HG03175 (cell line): Measurements from ENCODE around the gene TM4SF4.

Experiments
- ATAC-seq: cut with Tn5 transposase; IDR thresholded peaks from one replicate; pipeline ENCODE4 v1.9.1; 2021; ENCODE audit warnings: mild to moderate bottlenecking, moderate library complexity; ENCODE audit not compliant: unreplicated experiment

The TM4SF4 gene

DNA sequence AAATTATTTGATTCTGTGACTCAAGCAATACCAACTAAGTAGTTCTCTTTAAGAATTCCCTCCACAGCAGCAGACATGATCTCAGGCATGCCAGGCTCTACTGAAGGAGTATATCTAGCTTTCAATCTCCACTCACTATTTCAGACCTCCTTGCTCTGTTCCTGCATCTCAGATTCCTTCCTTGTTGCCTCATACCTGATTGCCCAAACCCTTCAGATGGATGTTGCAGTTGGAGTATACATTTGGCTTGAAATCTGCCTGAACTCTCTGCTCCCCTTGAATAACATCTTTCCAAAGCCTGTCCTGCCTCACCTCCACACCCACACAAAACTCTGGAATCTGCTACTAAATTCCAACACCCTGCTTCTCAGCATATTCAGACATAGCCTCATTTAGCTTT lies 19.8 kb upstream of the TM4SF4 start:
- ATAC-seq, result no peak

DNA sequence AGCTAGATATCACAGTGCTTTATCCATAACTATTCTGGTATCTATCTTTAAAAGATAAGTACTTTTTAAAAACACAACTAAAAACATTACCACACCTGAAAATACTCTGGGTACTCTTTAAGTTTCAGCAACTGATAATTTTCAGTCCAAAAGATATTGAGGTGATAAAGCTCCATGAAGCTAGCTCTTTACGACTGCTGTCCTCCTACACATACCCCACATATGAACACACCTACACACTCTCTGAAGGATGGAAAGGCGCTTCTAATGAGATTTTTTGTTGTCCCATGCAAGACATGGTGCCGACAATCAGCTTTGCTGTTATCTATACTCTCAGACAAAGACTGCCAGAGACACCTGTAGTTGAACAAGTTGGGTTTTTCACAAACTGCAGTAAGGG lies 19.1 kb upstream of the TM4SF4 start:
- ATAC-seq, result no peak

DNA sequence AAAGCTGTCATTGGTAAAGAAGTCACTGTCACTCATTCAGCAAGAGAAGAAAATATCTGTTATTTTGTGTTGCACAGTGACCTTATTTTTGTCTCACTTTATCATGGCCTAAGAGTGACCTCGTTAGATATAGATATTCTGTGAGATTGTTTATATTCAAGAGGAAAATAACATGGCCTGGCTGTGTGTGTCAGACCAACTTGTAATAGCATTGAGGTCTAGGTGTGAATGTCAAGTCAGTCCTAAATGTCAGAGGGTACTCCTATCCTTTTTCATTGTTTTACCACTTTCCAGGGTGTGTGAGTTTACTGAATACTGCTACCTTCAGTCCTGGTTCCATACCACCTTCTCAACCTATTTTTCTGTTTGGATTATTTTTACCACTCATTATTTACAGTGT lies 18.5 kb upstream of the TM4SF4 start:
- no peak for ATAC-seq

DNA sequence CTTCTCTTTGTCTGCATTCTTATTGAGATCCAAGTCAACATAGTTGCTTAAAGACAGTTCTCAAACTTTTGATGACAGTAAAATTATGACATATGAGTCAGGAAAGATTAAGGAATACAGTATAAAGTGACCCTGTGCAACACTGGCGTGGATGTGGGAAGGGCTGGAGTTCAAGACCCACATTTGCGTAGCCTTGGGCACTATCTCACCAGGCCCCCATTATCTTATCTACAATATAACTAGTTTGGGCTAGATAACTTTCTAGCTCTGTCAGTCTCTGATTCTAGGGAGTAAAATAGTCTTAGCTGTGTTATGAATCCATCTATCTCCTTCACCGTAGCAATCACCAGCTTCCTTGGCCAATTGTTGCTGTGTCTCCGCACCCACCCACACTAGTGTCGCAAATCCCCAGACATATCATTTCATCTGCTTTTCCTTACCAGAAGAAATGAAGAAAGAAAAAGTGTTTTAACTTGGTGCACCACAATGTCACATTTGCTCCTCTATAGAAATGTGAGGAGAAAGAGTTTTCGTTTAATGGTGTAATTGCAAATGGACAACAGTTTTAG lies 14.9 kb upstream of the TM4SF4 start:
- no peak for ATAC-seq

DNA sequence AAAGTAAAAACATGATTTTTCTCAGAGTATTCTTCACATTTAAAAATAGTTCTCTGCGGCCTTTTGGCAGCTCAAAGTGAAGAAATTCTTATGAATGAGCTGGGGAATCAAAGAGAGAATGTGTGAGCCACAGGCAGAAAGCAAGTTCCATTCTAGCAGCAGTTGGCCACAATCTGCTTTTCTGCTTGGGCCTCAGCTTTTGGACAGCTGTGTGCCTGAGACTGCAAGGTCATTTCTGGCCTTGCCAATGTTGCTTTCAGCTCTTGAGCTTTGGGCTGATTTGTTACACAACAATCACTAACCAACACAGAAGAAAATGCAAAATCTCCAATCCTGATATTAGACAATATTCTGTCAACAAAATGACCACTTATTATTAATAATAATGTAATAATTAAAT lies 14.4 kb upstream of the TM4SF4 start:
- no peak for ATAC-seq

DNA sequence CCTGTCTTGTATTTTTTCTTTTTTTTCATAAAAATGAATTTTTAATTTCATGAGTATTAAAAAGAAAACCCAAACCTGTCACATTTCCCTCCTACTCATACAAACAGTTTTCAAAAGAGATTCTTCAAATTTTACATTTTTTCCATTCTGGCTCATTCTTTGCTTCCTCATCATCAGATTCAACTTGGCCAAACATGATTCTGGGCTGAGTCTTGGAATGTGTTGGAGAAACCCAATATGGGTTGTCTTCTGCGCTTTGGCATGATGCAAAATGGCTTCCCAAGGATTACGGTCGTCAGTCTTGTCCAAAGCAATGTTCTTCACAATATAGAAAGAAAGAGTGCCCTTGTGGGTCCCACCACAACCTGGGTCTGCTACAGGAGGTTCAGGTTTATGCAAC lies 12.4 kb upstream of the TM4SF4 start:
- ATAC-seq, result no peak

DNA sequence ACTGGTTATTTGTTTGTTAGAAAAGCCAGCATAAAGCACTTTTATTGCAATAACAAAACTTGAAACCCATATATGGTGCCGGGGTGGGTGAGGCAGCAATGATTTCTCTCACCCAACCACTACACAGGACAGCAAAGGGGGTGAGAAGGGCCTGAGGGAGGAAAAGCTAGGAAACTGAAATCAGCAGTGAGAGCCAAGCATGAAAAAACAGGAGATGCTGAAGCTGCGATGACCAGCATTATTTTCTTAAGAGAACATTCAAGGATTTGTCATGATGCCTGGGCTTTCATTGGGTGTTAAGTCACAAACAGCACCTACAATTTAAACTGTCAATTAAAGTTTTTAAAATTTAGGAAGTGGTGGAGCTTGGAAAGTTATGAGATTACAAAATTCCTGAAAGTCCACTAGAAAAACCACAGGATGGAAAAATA lies 11.9 kb upstream of the TM4SF4 start:
- no peak for ATAC-seq

DNA sequence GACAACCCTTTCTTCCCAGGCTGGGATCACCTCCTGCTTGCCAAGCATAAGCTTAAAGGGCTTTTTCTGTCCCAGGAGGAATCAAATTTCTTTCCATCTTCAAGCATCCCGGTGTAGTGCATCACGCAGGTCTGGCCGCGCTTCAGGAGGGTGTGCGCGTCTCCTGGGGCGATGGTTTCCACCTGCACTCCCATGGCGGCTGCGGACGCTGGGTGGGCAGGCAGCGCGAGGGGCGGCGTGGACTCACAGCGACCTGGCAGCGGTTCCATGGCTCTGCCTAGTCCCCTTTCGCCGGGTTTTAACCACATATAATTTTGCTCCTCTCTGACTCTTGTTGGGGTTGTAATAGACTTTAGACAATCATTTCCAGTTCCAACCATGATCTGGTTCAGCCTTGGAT lies 10.6 kb upstream of the TM4SF4 start:
- no peak for ATAC-seq

DNA sequence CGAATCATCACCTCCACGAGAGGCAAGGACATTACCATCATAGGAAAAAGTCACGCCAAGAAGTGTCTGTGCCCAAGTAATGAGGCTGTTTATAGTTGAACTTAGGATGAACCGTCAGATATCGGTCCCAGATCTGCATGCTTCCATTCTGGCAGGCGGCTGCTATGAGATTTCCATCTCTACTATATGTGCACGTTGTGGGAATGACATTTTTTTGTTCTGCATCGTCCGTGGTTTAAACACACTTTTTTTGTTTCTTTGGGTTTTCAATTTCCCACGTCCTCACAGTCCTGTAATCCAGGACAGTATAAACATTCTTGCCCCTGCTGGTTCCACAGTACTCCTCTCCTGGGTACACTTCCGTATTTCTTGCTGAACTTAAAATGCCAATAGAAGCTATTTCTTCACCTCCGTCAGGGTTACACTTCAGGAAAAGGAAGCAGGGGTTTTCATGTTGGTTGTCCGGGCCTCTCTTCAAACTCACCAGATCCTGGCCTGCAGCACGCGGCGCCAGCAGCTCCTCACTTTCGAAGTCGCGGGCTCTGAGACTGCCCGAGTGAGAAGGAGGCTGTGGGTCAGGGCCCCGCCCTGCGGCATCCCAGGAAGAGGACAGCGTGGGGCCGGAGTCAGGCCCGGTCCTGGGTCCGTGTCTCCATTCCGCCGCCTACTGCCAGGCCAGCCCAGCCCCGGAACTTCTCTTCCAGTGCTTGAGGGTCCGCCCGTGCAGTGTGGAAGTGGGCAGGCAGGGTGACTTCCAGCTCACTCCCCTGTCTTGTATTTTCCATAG lies 9.8 kb upstream of the TM4SF4 start:
- ATAC-seq, result no peak

DNA sequence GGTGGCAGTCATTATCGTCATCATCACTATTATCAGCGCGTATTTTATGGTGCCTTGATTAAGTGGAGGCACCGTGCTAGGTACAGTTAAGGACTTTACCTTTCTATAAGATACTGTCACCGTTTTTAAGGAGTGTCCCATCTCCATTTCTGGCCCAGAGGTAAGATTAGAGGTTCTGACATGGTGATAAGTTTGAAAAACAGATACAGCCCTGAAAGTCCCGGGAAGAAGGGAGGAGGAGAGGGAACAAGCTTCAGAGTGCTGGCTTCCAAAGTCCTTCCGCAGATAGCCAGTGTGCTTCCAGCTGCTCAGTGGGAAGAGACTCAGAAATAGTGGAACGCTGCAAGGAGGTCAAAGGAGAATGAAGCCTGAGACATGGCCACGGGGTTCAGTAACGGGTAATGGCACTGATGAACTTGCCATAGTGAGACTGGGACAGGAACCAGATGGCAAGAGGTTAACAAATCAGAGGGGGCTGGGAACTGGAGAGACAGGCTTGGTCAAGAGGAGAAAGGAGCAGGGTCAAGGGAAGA lies 9.1 kb upstream of the TM4SF4 start:
- no peak for ATAC-seq

DNA sequence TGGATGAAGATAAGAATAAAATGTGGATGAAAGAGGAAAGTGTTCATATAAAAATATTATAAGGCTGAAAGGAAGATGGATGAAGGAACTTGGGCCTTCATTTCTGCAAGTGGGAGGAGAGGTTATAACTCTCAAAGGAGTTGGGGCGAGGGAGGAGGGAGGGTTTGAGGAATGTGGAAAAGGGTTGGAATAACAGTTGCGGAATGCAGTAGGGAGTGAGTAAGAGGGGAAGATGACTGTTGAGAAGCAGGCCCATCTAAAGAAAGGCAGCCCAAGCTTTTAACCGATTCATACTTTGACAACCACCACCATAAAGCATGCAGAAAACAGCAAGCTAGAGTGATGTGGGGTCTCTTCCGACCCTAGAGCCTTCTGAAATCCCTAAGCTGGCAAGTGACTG lies 8.3 kb upstream of the TM4SF4 start:
- no peak for ATAC-seq

DNA sequence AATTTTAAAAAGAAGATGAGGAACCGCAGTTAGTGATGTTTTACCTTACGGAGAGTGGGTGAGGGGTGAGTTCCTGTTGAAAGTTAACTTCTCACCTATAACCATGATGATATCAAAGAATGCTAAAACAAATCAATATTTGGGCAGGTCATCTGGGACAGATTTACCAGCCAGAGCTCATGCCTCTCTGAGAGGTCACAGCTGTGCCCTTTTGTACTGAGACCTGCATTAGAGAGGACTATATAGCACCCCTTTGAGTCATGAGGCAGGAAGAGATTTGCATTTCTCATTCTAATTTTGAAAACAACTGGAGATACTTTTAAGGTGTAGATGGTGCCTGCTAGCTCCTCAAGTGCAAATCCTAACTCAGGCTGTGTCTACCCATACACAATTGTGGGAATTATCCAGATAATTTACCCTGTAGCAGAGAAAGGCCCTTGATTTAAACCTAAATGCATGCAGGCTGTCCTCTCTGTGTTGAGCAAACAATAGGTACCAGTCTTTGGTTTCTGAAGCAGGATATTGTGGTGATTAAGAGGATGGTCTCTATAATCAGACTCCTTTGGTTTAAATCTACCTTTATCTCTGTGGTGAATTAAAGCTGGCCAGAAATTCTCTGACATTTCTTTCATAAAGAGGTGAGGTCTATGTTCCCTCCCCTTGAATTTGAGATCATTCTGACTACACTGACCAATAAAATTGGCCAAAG lies 5.8 kb upstream of the TM4SF4 start:
- peak; percentile 67 for ATAC-seq

DNA sequence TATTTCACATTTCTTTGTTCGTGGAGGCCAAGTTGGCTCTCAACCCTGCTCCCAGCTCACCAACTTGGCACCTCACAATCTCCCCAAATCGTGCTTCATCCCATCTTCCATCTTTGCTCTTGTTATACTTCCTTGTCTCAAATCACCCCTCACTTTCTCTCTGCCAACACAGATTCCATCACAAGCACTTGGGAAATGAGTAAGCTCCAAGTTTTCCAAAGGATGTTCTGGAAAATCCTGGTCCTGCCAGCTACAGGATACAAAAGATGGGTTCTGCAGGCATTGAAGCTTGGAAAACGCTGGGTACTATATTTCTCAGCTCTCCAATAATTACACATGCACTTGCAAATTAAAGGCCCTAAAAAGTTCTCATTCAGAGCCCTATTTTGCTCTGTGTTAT lies 4.1 kb upstream of the TM4SF4 start:
- no peak for ATAC-seq

DNA sequence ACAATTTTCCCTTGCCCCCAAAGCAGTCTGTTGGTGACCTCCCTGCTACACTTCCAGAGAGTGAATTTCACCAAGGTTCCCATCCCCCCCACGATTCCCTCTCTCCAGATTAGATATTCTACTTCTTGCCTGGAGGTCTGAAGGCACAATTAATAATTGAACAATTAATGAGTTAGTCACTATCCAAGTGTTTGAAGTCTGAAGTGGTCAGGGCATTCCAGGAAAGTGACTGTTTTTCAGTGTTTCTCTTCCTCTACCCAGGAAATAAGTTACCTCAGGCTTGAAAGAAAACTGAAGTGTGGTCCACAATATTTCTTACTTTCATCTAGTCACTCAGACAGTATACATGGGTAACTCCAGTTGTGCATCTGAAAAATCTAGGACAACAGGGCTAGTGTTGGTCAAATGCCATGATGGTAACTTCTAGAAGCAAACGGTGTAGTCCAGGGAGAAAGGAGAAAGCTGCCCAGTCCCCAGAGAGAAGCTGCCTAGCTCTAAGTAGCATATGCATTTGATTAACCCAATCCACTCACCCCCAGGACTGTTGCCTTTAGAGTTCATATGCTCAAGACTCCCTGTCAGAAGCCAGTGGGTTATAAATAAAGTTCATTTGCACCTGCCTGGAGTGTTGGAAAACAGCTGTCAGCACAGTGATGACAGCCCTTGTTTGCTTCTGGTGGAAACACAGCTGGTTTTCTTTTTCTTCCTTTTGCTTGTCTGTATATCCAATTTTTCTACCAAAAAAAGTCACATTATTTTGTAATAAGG lies 2.3 kb upstream of the TM4SF4 start:
- ATAC-seq, result no peak

DNA sequence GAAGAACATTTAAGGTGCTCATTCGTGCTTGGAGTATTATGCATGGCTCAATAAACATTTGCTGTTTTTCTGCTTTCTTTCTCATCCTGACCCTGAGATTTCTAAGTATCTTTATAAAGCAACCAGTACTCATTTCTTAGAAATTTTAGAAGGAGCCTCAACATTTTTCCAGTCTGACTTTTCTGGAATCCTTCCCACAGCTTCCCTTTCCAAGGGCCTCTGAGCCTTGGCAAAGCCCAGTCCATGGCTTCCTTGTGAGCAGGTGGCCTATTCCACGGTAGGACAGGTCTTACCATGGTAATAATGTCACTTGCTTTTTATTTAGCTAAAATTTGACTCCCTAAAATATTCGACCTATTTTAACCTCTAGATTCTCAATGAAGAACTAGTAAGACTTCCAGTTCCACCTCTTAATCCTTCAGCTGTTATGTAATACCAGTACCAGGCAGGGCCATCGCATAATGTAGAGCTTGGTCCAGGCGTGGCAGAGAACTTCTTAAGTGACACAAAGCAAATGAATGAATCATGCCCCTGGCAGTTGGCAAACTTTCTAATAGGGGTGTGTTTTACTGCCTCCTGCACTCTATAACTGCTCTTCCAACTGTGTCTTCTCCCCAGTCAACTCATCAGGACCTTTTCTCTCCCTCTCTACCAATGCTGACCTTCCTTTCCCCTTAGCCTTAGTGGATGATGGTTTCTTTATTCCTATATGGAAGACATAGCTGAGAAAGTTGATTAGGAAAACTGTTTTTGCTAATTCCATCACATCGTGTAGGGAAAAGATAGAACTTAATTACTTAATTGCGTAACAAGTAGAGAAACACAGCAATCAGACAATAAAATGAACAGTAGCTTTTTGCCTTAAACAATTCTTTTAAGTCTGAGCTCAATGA lies 894 bp upstream of the TM4SF4 start:
- ATAC-seq, result no peak

DNA sequence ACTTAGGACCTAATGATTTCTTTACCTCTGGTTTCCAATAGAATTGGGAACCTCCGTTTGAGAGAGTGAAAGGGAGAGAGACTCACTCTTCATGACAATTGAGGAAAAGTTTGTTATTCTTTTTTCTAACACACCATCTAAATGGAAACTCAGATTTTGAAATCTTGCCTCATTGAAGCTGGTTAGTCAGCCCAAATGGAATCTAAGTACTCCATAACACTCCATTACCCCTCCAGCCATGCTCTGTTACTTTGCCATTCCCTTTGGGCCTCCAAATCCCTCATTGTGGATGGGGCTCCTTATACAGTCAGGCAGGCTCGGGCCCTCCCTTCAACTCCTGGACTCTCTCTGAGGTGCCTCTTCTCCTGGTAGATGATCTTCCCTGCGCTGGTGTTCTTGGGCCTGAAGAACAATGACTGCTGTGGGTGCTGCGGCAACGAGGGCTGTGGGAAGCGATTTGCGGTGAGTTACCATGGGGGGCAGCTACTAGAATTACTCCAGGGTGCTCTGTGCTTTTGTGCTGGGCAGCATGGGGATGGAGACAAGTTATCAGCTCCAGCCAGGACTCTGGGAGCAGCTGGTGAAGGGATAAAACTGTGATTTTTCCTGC lies 1.1 kb downstream of the TM4SF4 start:
- no peak for ATAC-seq

DNA sequence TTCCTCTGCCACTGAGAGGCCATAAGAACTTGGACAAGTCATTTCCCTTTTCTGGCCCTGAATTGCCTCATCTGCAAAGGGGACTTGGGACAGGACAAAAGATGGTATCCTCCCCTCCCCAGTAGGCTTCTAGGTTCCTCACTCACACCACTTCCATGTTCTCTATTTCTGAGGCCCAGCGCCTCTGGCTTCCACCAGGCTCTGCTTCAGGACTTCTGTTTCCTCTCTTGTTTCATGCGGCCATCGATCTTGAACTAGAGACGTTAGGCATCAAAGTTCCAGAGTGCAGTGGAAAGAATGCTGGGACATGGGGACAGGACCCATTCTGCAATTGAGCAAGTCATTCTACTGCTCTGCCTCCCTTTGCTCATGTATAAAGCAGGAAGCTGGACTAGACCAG lies 1.7 kb downstream of the TM4SF4 start:
- no peak for ATAC-seq

DNA sequence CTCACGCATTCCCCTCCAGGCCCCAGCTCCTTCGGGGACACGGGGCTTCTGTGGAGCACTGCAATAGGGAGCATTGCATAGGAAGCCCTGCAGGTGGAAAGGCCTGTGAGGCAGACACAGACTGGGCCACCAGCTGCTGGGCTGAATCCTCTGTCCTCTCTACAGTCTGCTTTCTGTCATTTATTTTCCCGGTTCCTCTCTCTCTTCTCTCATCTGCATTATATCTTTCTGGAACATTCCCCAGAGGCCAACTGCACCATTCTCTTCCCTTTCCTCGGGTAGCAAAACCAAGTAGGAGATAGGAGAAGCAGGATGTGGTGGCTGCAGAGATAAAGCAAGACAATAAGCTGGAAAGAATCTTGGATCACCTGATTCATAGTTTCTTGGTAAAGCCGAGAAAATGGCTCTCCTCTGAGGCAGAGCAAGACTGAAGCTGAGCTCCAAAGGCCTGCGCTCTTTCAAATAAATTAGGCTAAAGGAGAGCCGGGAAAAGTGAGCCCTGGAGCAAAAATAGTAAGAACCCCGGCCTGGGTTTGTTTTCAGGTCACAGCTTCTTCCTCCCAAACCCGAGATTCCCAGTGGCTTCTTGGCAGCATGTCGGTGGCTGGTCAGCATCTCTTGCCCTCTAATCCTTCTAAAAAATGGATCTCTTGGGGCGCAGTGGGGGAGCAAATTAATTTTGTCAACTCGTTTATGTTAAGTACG lies 5.3 kb downstream of the TM4SF4 start:
- no peak for ATAC-seq

DNA sequence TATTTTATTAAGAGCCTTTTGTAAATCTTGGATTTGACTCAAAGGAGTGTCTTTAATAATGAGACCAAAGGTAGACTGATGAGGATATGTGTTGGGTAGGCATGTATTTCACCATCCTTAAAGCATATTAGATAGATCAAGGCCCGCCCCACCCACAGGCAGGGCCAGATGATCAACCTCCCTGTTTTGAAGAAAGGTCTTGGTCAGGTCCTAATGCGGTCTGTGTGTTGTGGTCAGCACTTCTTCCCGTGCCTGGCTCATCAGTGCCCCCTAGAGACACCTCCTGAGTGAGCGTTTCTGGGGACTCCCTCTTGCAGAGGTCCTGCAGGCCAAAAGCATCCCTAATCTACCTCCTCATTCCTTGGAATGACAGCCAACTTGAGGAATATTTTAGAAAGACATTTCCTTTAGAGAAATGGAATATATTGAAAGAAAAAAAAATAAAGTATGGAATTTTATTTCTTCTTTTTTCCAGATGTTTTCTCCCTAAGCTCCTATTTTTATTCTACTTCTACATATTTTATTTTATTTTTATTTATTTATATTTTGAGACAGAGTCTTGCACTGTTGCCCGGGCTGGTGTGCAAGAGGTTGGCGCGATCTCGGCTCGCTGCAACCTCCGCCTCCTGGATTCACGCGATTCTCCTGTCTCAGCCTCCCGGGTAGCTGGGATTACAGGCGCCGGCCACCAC lies 6.0 kb downstream of the TM4SF4 start:
- peak; percentile 95 for ATAC-seq
